ENCODE measurements around the gene PLEKHA6. TPM values are rescaled to one million over a fixed set of nuclear protein-coding genes. Genes with fewer than 3 reads are reported as not detected.
A peak's percentile ranks its signal among the peaks of the same experiment; 100 is the strongest.

The PLEKHA6 gene
- total RNA-seq, 4 donors from 2014 or later = 3.7 to 15.4 (median 12.8) TPM

- Histone ChIP-seq H3K4me1 (peaks cover 19% of the 10 kb centered on the region), H3K9me3 (no peaks in the 10 kb centered on the region), H3K4me3 (no peak overlapping the region), H3K27ac (no peak overlapping the region), H3K27me3 (no peaks in the 10 kb centered on the region), H3K36me3 (no peaks in the 10 kb centered on the region)
- no peak for DNase-seq (ENCODE audit: low spot score in 2 of 2)
- no peak for TF ChIP-seq CTCF (IDR thresholded peaks at IDR 0.05)
- TF ChIP-seq EP300 (IDR thresholded peaks at IDR 0.05) = no peak
- WGBS = 81% methylated on average over 6 of the region's 6 CpGs
Observed at GRCh38 chr1:204344665-204345355, 14.9 kb downstream of the PLEKHA6 start.

- Histone ChIP-seq H3K4me3 (no peak overlapping the region), H3K27ac (no peak overlapping the region), H3K27me3 (no peaks in the 10 kb centered on the region), H3K36me3 (no peaks in the 10 kb centered on the region), H3K4me1 (peaks cover 14% of the 10 kb centered on the region), H3K9me3 (no peaks in the 10 kb centered on the region)
- no peak for DNase-seq (ENCODE audit: low spot score in 2 of 2)
- no peak for TF ChIP-seq POLR2A (IDR thresholded peaks at IDR 0.05)
- WGBS = 68% methylated on average over 4 of the region's 4 CpGs
Observed at GRCh38 chr1:204343802-204344201, 15.9 kb downstream of the PLEKHA6 start.

- Histone ChIP-seq H3K9me3 (no peaks in the 10 kb centered on the region), H3K4me3 (no peak overlapping the region), H3K27ac (no peak overlapping the region), H3K36me3 (no peaks in the 10 kb centered on the region), H3K4me1 (peaks cover 17% of the 10 kb centered on the region), H3K27me3 (no peaks in the 10 kb centered on the region)
- 92% methylated on average over 3 of the region's 3 CpGs for WGBS
- DNase-seq (ENCODE audit: low spot score in 2 of 2) = no peak
- no peak for TF ChIP-seq POLR2AphosphoS5 (IDR thresholded peaks at IDR 0.05)
- no peak for TF ChIP-seq POLR2A (IDR thresholded peaks at IDR 0.05)
- TF ChIP-seq CTCF (IDR thresholded peaks at IDR 0.05) = no peak
- TF ChIP-seq EP300 (IDR thresholded peaks at IDR 0.05) = no peak
Observed at GRCh38 chr1:204343247-204343646, 16.5 kb downstream of the PLEKHA6 start.

GRCh38 chr1:204342310-204342709 is 17.4 kb downstream of the PLEKHA6 start:
- WGBS = 96% methylated on average over 2 of the region's 2 CpGs
- no peak for TF ChIP-seq POLR2AphosphoS5 (IDR thresholded peaks at IDR 0.05)
- TF ChIP-seq EP300 (IDR thresholded peaks at IDR 0.05) = no peak
- TF ChIP-seq POLR2A (IDR thresholded peaks at IDR 0.05) = no peak
- no peak for TF ChIP-seq CTCF (IDR thresholded peaks at IDR 0.05)
- H3K9me3 ChIP-seq = no peaks in the 10 kb centered on the region
- H3K36me3 ChIP-seq = no peaks in the 10 kb centered on the region
- DNase-seq (ENCODE audit: low spot score in 2 of 2) = no peak
- peaks cover 21% of the 10 kb centered on the region for H3K4me1 ChIP-seq
- H3K27ac ChIP-seq = no peak overlapping the region
- no peak overlapping the region for H3K4me3 ChIP-seq
- H3K27me3 ChIP-seq = no peaks in the 10 kb centered on the region

- H3K27me3 ChIP-seq = no peaks in the 10 kb centered on the region
- no peaks in the 10 kb centered on the region for H3K9me3 ChIP-seq
- peaks cover 24% of the 10 kb centered on the region for H3K4me1 ChIP-seq
- H3K36me3 ChIP-seq = no peaks in the 10 kb centered on the region
- no peak overlapping the region for H3K27ac ChIP-seq
- no peak overlapping the region for H3K4me3 ChIP-seq
- DNase-seq (ENCODE audit: low spot score in 2 of 2) = no peak
- TF ChIP-seq POLR2A (IDR thresholded peaks at IDR 0.05) (no peak), POLR2AphosphoS5 (IDR thresholded peaks at IDR 0.05) (no peak)
Observed at GRCh38 chr1:204341380-204341779, 18.3 kb downstream of the PLEKHA6 start.

GRCh38 chr1:204340081-204340889 is 19.4 kb downstream of the PLEKHA6 start:
- peaks cover 27% of the 10 kb centered on the region for H3K4me1 ChIP-seq
- no peak for DNase-seq (ENCODE audit: low spot score in 2 of 2)
- no peak overlapping the region for H3K4me3 ChIP-seq
- peak overlapping the region; percentile 15 for H3K27ac ChIP-seq
- no peaks in the 10 kb centered on the region for H3K36me3 ChIP-seq
- H3K27me3 ChIP-seq = no peaks in the 10 kb centered on the region
- TF ChIP-seq POLR2AphosphoS5 (IDR thresholded peaks at IDR 0.05) (no peak), POLR2A (IDR thresholded peaks at IDR 0.05) (no peak), CTCF (IDR thresholded peaks at IDR 0.05) (no peak), EP300 (IDR thresholded peaks at IDR 0.05) (no peak)
- WGBS = 83% methylated on average over 12 of the region's 12 CpGs
- no peaks in the 10 kb centered on the region for H3K9me3 ChIP-seq
